SK-N-SH treated with all-trans-retinoic acid at 6 μM for 48 hours (cell line): ENCODE results near the gene RNF114.

Source experiments
- ATAC-seq: fragments of 200-7000 bp; cut with Tn5 transposase; 3 replicates; pipeline ENCODE4 v1.9.1; 2020; ENCODE audit warnings: mild to moderate bottlenecking, moderate library complexity
- ARNTL ChIP-seq: fragments of 450-650 bp; formaldehyde crosslinking; IDR thresholded peaks from 2 replicates; pipeline ENCODE4 v1.5.0; 2020; ENCODE audit warnings: low read depth, mild to moderate bottlenecking, moderate library complexity, borderline replicate concordance
- BACH2 ChIP-seq: fragments of 250-450 bp; sonication (Bioruptor Pico); IDR thresholded peaks from 2 replicates; pipeline ENCODE4 v1.9.0; 2021; ENCODE audit warnings: mild to moderate bottlenecking, borderline replicate concordance
- CSDC2 ChIP-seq: fragments of 250-450 bp; sonication (Bioruptor Pico); IDR thresholded peaks from 2 replicates; pipeline ENCODE4 v1.5.0; 2020; ENCODE audit warnings: mild to moderate bottlenecking, moderate library complexity
- ESRRG ChIP-seq: fragments of 250-450 bp; sonication (Bioruptor Pico); IDR thresholded peaks from 2 replicates; pipeline ENCODE4 v1.6.1; 2021; ENCODE audit warnings: mild to moderate bottlenecking
- GLIS3 ChIP-seq: fragments of 250-450 bp; sonication (Bioruptor Pico); IDR thresholded peaks from 2 replicates; pipeline ENCODE4 v1.5.0; 2020; ENCODE audit warnings: mild to moderate bottlenecking, moderate library complexity
- ISL1 ChIP-seq: fragments of 250-450 bp; sonication (Bioruptor Pico); IDR thresholded peaks from 2 replicates; pipeline ENCODE4 v2.1.2; 2022; ENCODE audit warnings: mild to moderate bottlenecking, moderate library complexity
- OSR1 ChIP-seq: fragments of 250-450 bp; sonication (Bioruptor Pico); IDR thresholded peaks from 2 replicates; pipeline ENCODE4 v1.8.0; 2022; ENCODE audit warnings: moderate library complexity, mild to moderate bottlenecking, inconsistent platforms
- PATZ1 ChIP-seq: fragments of 250-450 bp; sonication (Bioruptor Pico); IDR thresholded peaks from 2 replicates; pipeline ENCODE4 v1.8.0; 2020; ENCODE audit warnings: mild to moderate bottlenecking, moderate library complexity, borderline replicate concordance
- PPARA ChIP-seq: fragments of 250-450 bp; sonication (Bioruptor Pico); IDR thresholded peaks from 2 replicates; pipeline ENCODE4 v1.5.0; 2020; ENCODE audit warnings: mild to moderate bottlenecking, borderline replicate concordance
- RARB ChIP-seq: fragments of 250-450 bp; sonication (Bioruptor Pico); IDR thresholded peaks from 2 replicates; pipeline ENCODE4 v1.8.0; 2021; ENCODE audit warnings: mild to moderate bottlenecking, moderate library complexity
- SNAI2 ChIP-seq: fragments of 250-450 bp; sonication (Bioruptor Pico); IDR thresholded peaks from 2 replicates; pipeline ENCODE4 v1.5.0; 2020; ENCODE audit warnings: mild to moderate bottlenecking, moderate library complexity
- TCF4 ChIP-seq: fragments of 250-450 bp; sonication (Bioruptor Pico); IDR thresholded peaks from 2 replicates; pipeline ENCODE4 v1.8.0; 2021; ENCODE audit warnings: mild to moderate bottlenecking, moderate library complexity, borderline replicate concordance
- TOX ChIP-seq: fragments of 250-450 bp; sonication (Bioruptor Pico); IDR thresholded peaks from 2 replicates; pipeline ENCODE4 v1.8.0; 2021; ENCODE audit warnings: mild to moderate bottlenecking, moderate library complexity, borderline replicate concordance
- ZC3H10 ChIP-seq: fragments of 250-450 bp; sonication (Bioruptor Pico); IDR thresholded peaks from 2 replicates; pipeline ENCODE4 v1.5.1; 2021; ENCODE audit warnings: mild to moderate bottlenecking, moderate library complexity
- ZFP3 ChIP-seq: fragments of 250-450 bp; sonication (Bioruptor Pico); IDR thresholded peaks from 2 replicates; pipeline ENCODE4 v1.5.0; 2020; ENCODE audit warnings: mild to moderate bottlenecking, moderate library complexity
- ZFP30 ChIP-seq: fragments of 450-650 bp; formaldehyde crosslinking; IDR thresholded peaks from 2 replicates; pipeline ENCODE4 v1.5.0; 2022; ENCODE audit warnings: mild to moderate bottlenecking, moderate library complexity
- ZNF565 ChIP-seq: fragments of 450-650 bp; formaldehyde crosslinking; conservative IDR thresholded peaks from 2 replicates; pipeline ENCODE4 v1.5.0; 2020; ENCODE audit warnings: low read depth, mild to moderate bottlenecking, moderate library complexity
- ZNF70 ChIP-seq: fragments of 450-650 bp; formaldehyde crosslinking; IDR thresholded peaks from 2 replicates; pipeline ENCODE4 v1.5.0; 2020; ENCODE audit warnings: mild to moderate bottlenecking, moderate library complexity
- ZNF8 ChIP-seq: fragments of 450-650 bp; formaldehyde crosslinking; IDR thresholded peaks from 2 replicates; pipeline ENCODE4 v1.5.0; 2020; ENCODE audit warnings: mild to moderate bottlenecking, moderate library complexity
- TF ChIP-seq, protein P1 (sequence below): fragments of 250-450 bp; sonication (Bioruptor Pico); IDR thresholded peaks from 2 replicates; pipeline ENCODE4 v1.8.0; 2021; ENCODE audit warnings: low read depth, mild to moderate bottlenecking, moderate library complexity, borderline replicate concordance
- TF ChIP-seq, protein P2 (sequence below): fragments of 250-450 bp; sonication (Bioruptor Pico); IDR thresholded peaks from 2 replicates; pipeline ENCODE4 v1.5.1; 2020; ENCODE audit warnings: low read depth, mild to moderate bottlenecking, moderate library complexity
- TF ChIP-seq, protein P3 (sequence below): fragments of 250-450 bp; sonication (Bioruptor Pico); IDR thresholded peaks from 2 replicates; pipeline ENCODE4 v1.5.1; 2021; ENCODE audit warnings: mild to moderate bottlenecking, moderate library complexity
- TF ChIP-seq, protein P4 (sequence below): fragments of 250-450 bp; sonication (Bioruptor Pico); IDR thresholded peaks from 2 replicates; pipeline ENCODE4 v1.5.0; 2020; ENCODE audit warnings: mild to moderate bottlenecking, moderate library complexity

RNF114 gene

GRCh38 chr20:49915380-49916145 lies 20.6 kb upstream of the RNF114 start, which contains the start of gene SPATA2:
TSS of gene SPATA2 (minus strand) at chr20:49915529. CDS start at chr20:49908490, 7,039 bp downstream.
- ATAC-seq: peak; percentile 92
- TF ChIP-seq PATZ1 (CRISPR knock-in tag) (0 out of 2 replicates have a peak, but pooled peaks have one; percentile 15), CSDC2 (CRISPR knock-in tag) (0 out of 2 replicates have a peak, but pooled peaks have one; percentile 27), RARB (CRISPR knock-in tag) (no peak), ZNF565 (no peak), TCF4 (CRISPR knock-in tag) (no peak), PPARA (CRISPR knock-in tag) (no peak), TOX (CRISPR knock-in tag) (no peak), ISL1 (CRISPR knock-in tag) (no peak), GLIS3 (CRISPR knock-in tag) (0 out of 2 replicates have a peak, but pooled peaks have one; percentile 50), BACH2 (CRISPR knock-in tag) (no peak), ARNTL (CRISPR knock-in tag) (no peak), ZNF8 (CRISPR knock-in tag) (0 out of 2 replicates have a peak, but pooled peaks have one; percentile 17), ESRRG (CRISPR knock-in tag) (no peak), ZFP30 (CRISPR knock-in tag) (no peak), SNAI2 (CRISPR knock-in tag) (no peak), ZC3H10 (CRISPR knock-in tag) (no peak), OSR1 (CRISPR knock-in tag) (no peak; the same call in 1 of the 2 replicates), ZNF70 (CRISPR knock-in tag) (no peak), ZFP3 (CRISPR knock-in tag) (no peak)
- TF ChIP-seq, protein P1, sequence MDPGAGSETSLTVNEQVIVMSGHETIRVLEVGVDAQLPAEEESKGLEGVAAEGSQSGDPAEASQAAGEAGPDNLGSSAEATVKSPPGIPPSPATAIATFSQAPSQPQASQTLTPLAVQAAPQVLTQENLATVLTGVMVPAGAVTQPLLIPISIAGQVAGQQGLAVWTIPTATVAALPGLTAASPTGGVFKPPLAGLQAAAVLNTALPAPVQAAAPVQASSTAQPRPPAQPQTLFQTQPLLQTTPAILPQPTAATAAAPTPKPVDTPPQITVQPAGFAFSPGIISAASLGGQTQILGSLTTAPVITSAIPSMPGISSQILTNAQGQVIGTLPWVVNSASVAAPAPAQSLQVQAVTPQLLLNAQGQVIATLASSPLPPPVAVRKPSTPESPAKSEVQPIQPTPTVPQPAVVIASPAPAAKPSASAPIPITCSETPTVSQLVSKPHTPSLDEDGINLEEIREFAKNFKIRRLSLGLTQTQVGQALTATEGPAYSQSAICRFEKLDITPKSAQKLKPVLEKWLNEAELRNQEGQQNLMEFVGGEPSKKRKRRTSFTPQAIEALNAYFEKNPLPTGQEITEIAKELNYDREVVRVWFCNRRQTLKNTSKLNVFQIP (CRISPR knock-in tag): 0 out of 2 replicates have a peak, but pooled peaks have one; percentile 28
- TF ChIP-seq, protein P2, sequence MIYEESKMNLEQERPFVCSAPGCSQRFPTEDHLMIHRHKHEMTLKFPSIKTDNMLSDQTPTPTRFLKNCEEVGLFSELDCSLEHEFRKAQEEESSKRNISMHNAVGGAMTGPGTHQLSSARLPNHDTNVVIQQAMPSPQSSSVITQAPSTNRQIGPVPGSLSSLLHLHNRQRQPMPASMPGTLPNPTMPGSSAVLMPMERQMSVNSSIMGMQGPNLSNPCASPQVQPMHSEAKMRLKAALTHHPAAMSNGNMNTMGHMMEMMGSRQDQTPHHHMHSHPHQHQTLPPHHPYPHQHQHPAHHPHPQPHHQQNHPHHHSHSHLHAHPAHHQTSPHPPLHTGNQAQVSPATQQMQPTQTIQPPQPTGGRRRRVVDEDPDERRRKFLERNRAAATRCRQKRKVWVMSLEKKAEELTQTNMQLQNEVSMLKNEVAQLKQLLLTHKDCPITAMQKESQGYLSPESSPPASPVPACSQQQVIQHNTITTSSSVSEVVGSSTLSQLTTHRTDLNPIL (CRISPR knock-in tag): peak; percentile 67; the same call in 1 of the 2 replicates
- TF ChIP-seq, protein P3, sequence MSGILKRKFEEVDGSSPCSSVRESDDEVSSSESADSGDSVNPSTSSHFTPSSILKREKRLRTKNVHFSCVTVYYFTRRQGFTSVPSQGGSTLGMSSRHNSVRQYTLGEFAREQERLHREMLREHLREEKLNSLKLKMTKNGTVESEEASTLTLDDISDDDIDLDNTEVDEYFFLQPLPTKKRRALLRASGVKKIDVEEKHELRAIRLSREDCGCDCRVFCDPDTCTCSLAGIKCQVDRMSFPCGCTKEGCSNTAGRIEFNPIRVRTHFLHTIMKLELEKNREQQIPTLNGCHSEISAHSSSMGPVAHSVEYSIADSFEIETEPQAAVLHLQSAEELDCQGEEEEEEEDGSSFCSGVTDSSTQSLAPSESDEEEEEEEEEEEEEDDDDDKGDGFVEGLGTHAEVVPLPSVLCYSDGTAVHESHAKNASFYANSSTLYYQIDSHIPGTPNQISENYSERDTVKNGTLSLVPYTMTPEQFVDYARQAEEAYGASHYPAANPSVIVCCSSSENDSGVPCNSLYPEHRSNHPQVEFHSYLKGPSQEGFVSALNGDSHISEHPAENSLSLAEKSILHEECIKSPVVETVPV (CRISPR knock-in tag): 0 out of 2 replicates have a peak, but pooled peaks have one; percentile 27
- TF ChIP-seq, protein P4, sequence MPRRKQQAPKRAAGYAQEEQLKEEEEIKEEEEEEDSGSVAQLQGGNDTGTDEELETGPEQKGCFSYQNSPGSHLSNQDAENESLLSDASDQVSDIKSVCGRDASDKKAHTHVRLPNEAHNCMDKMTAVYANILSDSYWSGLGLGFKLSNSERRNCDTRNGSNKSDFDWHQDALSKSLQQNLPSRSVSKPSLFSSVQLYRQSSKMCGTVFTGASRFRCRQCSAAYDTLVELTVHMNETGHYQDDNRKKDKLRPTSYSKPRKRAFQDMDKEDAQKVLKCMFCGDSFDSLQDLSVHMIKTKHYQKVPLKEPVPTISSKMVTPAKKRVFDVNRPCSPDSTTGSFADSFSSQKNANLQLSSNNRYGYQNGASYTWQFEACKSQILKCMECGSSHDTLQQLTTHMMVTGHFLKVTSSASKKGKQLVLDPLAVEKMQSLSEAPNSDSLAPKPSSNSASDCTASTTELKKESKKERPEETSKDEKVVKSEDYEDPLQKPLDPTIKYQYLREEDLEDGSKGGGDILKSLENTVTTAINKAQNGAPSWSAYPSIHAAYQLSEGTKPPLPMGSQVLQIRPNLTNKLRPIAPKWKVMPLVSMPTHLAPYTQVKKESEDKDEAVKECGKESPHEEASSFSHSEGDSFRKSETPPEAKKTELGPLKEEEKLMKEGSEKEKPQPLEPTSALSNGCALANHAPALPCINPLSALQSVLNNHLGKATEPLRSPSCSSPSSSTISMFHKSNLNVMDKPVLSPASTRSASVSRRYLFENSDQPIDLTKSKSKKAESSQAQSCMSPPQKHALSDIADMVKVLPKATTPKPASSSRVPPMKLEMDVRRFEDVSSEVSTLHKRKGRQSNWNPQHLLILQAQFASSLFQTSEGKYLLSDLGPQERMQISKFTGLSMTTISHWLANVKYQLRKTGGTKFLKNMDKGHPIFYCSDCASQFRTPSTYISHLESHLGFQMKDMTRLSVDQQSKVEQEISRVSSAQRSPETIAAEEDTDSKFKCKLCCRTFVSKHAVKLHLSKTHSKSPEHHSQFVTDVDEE (CRISPR knock-in tag): no peak; the same call in 1 of the 2 replicates
